Measurements from ENCODE around the gene PCDHGA1.

Gene PCDHGA1

GRCh38 chr5:141510850-141511601 is 180.7 kb downstream of the PCDHGA1 start:
- no peak for TF ChIP-seq SP1 (IDR thresholded peaks at IDR 0.05)
- TF ChIP-seq TARDBP (IDR thresholded peaks at IDR 0.05) = no peak
- no peak for TF ChIP-seq FOXA1 (IDR thresholded peaks at IDR 0.05)
- TF ChIP-seq ZNF384 (IDR thresholded peaks at IDR 0.05) = no peak
- no peak for TF ChIP-seq ELF4 (IDR thresholded peaks at IDR 0.05)
- no peak for TF ChIP-seq BHLHE40 (IDR thresholded peaks at IDR 0.05; ENCODE audit: borderline replicate concordance)
- TF ChIP-seq CTBP1 (IDR thresholded peaks at IDR 0.05; ENCODE audit: borderline replicate concordance) = no peak
- TF ChIP-seq ARNT (IDR thresholded peaks at IDR 0.05) = no peak
- TF ChIP-seq SUZ12 (IDR thresholded peaks at IDR 0.05) = no peak
- TF ChIP-seq L3MBTL2 (conservative IDR thresholded peaks at IDR 0.05) = no peak
- ChIA-PET CTCF (interaction anchor here (0.5 to 1.4 kb wide), 4 partner anchors 11 to 668 kb away, joined by 3 to 6 read pairs (median 4); partner anchors contain the start of genes PCDHGA11 and PCDHGC3), POLR2A (no interaction called here)
- no peak for DNase-seq (ENCODE audit: extremely low spot score)

- no peak for DNase-seq (ENCODE audit: extremely low spot score)
- no peak for TF ChIP-seq PKNOX1 (IDR thresholded peaks at IDR 0.05)
- no peak for TF ChIP-seq LEF1 (IDR thresholded peaks at IDR 0.05; ENCODE audit: borderline replicate concordance)
- no peak for TF ChIP-seq HDGF (IDR thresholded peaks at IDR 0.05; ENCODE audit: borderline replicate concordance)
- TF ChIP-seq FOXA1 (IDR thresholded peaks at IDR 0.05) = no peak
- no peak for TF ChIP-seq SUZ12 (IDR thresholded peaks at IDR 0.05)
- TF ChIP-seq ELF4 (IDR thresholded peaks at IDR 0.05) = no peak
- no peak for TF ChIP-seq ARNT (IDR thresholded peaks at IDR 0.05)
- TF ChIP-seq FOXK2 (IDR thresholded peaks at IDR 0.05) = no peak
- TF ChIP-seq NFRKB (IDR thresholded peaks at IDR 0.05) = no peak
- ChIA-PET POLR2A (no interaction called here), CTCF (interaction anchor here (0.5 to 1.4 kb wide), 7 partner anchors 12 to 706 kb away, joined by 3 to 6 read pairs (median 3); partner anchors contain the start of gene PCDHGC3)
These were observed 181.5 kb downstream of the PCDHGA1 start for GRCh38 chr5:141511771-141512325.

GRCh38 chr5:141512390-141512910 is 182.1 kb downstream of the PCDHGA1 start:
- DNase-seq (ENCODE audit: extremely low spot score) = peak; percentile 81
- ChIA-PET POLR2A (no interaction called here), CTCF (interaction anchor here (0.5 to 1.4 kb wide), 11 partner anchors 15 to 706 kb away, joined by 3 to 6 read pairs (median 4); partner anchors contain the start of genes PCDHGA12 and PCDHGC3)
- TF ChIP-seq SUZ12 (IDR thresholded peaks at IDR 0.05) (no peak), ARNT (IDR thresholded peaks at IDR 0.05) (no peak), TARDBP (IDR thresholded peaks at IDR 0.05) (no peak), FOXM1 (IDR thresholded peaks at IDR 0.05; ENCODE audit: borderline replicate concordance) (no peak), L3MBTL2 (conservative IDR thresholded peaks at IDR 0.05) (no peak), PKNOX1 (IDR thresholded peaks at IDR 0.05) (no peak), LEF1 (IDR thresholded peaks at IDR 0.05; ENCODE audit: borderline replicate concordance) (no peak), FOXK2 (IDR thresholded peaks at IDR 0.05) (no peak), SP1 (IDR thresholded peaks at IDR 0.05) (no peak), ZNF384 (IDR thresholded peaks at IDR 0.05) (no peak), NFRKB (IDR thresholded peaks at IDR 0.05) (no peak), HDGF (IDR thresholded peaks at IDR 0.05; ENCODE audit: borderline replicate concordance) (no peak), ELF4 (IDR thresholded peaks at IDR 0.05) (no peak), FOXA1 (IDR thresholded peaks at IDR 0.05) (no peak), CTBP1 (IDR thresholded peaks at IDR 0.05; ENCODE audit: borderline replicate concordance) (no peak), BHLHE40 (IDR thresholded peaks at IDR 0.05; ENCODE audit: borderline replicate concordance) (no peak)

GRCh38 chr5:141512911-141513626 is 182.8 kb downstream of the PCDHGA1 start:
- TF ChIP-seq ARNT (IDR thresholded peaks at IDR 0.05) (no peak), LEF1 (IDR thresholded peaks at IDR 0.05; ENCODE audit: borderline replicate concordance) (no peak), ZNF384 (IDR thresholded peaks at IDR 0.05) (no peak), SUZ12 (IDR thresholded peaks at IDR 0.05) (no peak), ELF4 (IDR thresholded peaks at IDR 0.05) (no peak), HDGF (IDR thresholded peaks at IDR 0.05; ENCODE audit: borderline replicate concordance) (no peak)
- CTCF ChIA-PET = interaction anchor here (0.6 to 3.3 kb wide), 12 partner anchors 11 to 721 kb away, joined by 3 to 16 read pairs (median 4); partner anchors contain the start of genes PCDHB15, PCDHGA11 and PCDHGA12
- DNase-seq (ENCODE audit: extremely low spot score) = no peak
- POLR2A ChIA-PET = no interaction called here

- TF ChIP-seq CTBP1 (IDR thresholded peaks at IDR 0.05; ENCODE audit: borderline replicate concordance) (no peak), FOXM1 (IDR thresholded peaks at IDR 0.05; ENCODE audit: borderline replicate concordance) (no peak), BHLHE40 (IDR thresholded peaks at IDR 0.05; ENCODE audit: borderline replicate concordance) (no peak), ARNT (IDR thresholded peaks at IDR 0.05) (no peak), SP1 (IDR thresholded peaks at IDR 0.05) (no peak), PKNOX1 (IDR thresholded peaks at IDR 0.05) (no peak), NFRKB (IDR thresholded peaks at IDR 0.05) (no peak), HDGF (IDR thresholded peaks at IDR 0.05; ENCODE audit: borderline replicate concordance) (no peak), FOXA1 (IDR thresholded peaks at IDR 0.05) (no peak), ELF4 (IDR thresholded peaks at IDR 0.05) (no peak), TARDBP (IDR thresholded peaks at IDR 0.05) (no peak), ZNF384 (IDR thresholded peaks at IDR 0.05) (no peak), FOXK2 (IDR thresholded peaks at IDR 0.05) (no peak), LEF1 (IDR thresholded peaks at IDR 0.05; ENCODE audit: borderline replicate concordance) (no peak), SUZ12 (IDR thresholded peaks at IDR 0.05) (no peak), L3MBTL2 (conservative IDR thresholded peaks at IDR 0.05) (no peak)
- ChIA-PET POLR2A (no interaction called here), CTCF (interaction anchor here (0.6 to 3.3 kb wide), 6 partner anchors 10 to 721 kb away, joined by 3 to 16 read pairs (median 5); partner anchors contain the start of genes PCDHB15, PCDHGA11 and PCDHGA12)
- no peak for DNase-seq (ENCODE audit: extremely low spot score)
These were observed 183.5 kb downstream of the PCDHGA1 start for GRCh38 chr5:141513627-141514329.

All from HEK293T (cell line).